Aorta (tissue), 5 donors: ENCODE results near the gene FOXC1. TPM values are rescaled to one million over a fixed set of nuclear protein-coding genes. Genes with fewer than 3 reads are reported as not detected.
A peak's percentile ranks its signal among the peaks of the same experiment; 100 is the strongest.

Source experiments
- ATAC-seq: fragments of 200-7000 bp; cut with Tn5 transposase; one replicate; pipeline ENCODE4 v1.9.1; 2022; ENCODE audit warnings: moderate library complexity; ENCODE audit not compliant: low FRiP score
- DNase-seq, 2 donors: peaks; one replicate each; pipeline ENCODE4 v3.0.0-alpha.2; 2020
- H3K27ac ChIP-seq, 2 donors: one replicate each; pipeline ENCODE4 v1.5.1; 2013; ENCODE audit warnings: low read length in 2 of 2, mild to moderate bottlenecking in 2 of 2, moderate library complexity in 2 of 2, control low read depth in 1 of 2, inconsistent platforms in 1 of 2, low read depth in 1 of 2
- H3K27me3 ChIP-seq, 2 donors: one replicate each; pipeline ENCODE4 v1.6.1; 2013; ENCODE audit warnings: control low read depth in 1 of 2, low read length in 1 of 2, mild to moderate bottlenecking in 1 of 2, moderate library complexity in 1 of 2; ENCODE audit not compliant: insufficient read depth in 2 of 2, control insufficient read depth in 1 of 2
- H3K36me3 ChIP-seq, 2 donors: one replicate each; pipeline ENCODE4 v1.6.1; 2013; ENCODE audit warnings: control low read depth in 1 of 2, low read length in 1 of 2, mild to moderate bottlenecking in 1 of 2; ENCODE audit not compliant: insufficient read depth in 2 of 2, control insufficient read depth in 1 of 2
- H3K4me1 ChIP-seq, 2 donors: one replicate each; pipeline ENCODE4 v1.6.1; 2013; ENCODE audit warnings: low read length in 2 of 2, control low read depth in 1 of 2, mild to moderate bottlenecking in 1 of 2, moderate library complexity in 1 of 2; ENCODE audit not compliant: insufficient read depth in 2 of 2, control insufficient read depth in 1 of 2
- H3K4me3 ChIP-seq, 2 donors: one replicate each; pipeline ENCODE4 v1.5.1; 2013; ENCODE audit warnings: low read length in 2 of 2, control low read depth in 1 of 2, mild to moderate bottlenecking in 1 of 2
- H3K9me3 ChIP-seq: one replicate; pipeline ENCODE4 v1.6.1; 2013; ENCODE audit warnings: mild to moderate bottlenecking, low read length; ENCODE audit not compliant: control insufficient read depth
- WGBS, 2 donors: extraction: QIAGEN DNeasy Blood & Tissue Kit; methylation state at CpG; one replicate each; pipeline ENCODE4 v1.1.7; 2013; 5-methylcytosine and 5-hydroxymethylcytosine counted together
- intact Hi-C, 2 donors: fragments of 100-400 bp; cut with DNase I; formaldehyde crosslinking; loops; one replicate each; pipeline versions ENCODE4 v1.14.2 to v1.15.0; 2022
- long read RNA-seq, 2 donors: library from polyadenylated mRNA; unstranded; transcript quantifications; one replicate each; pipeline ENCODE4 v2.0.0, GENCODE V29; 2020 to 2021
- polyA plus RNA-seq, 2 donors: library from polyadenylated mRNA; stranded (reverse); fragments of 200-250 nt; gene quantifications; one replicate each; pipeline ENCODE4 v1.2.3, GENCODE V29; 2013
- total RNA-seq, 2 donors: library from RNA; stranded (reverse); fragmentation: NEBNext Ultra II Directional; extraction: Animal tissue kit (Norgen Biotek cat#: 25700); gene quantifications; one replicate each; pipeline ENCODE4 v1.2.1, GENCODE V29; 2021
- donor health status: healthy with polysubstance abuse.
- donor health status: Bipolar disorder and iron deficiency.
- donor health status: DM: no; HTN: no; CAD: no.
- donor health status: DM: no; HTN: no; CAD: no.
- donor health status: DM: yes; HTN: yes; CAD: no.

The FOXC1 gene
- total RNA-seq (100 to 1,000 TPM in 1 of 2 donors, 10 to 100 TPM in 1; 88.8 to 134 TPM), polyA plus RNA-seq (10 to 100 TPM; 18.5 to 52.5 TPM)
- long read RNA-seq, donor 1, transcript FOXC1-202 (1 exons, 3,831 nt), result major isoform, 39 of 41 reads
- long read RNA-seq, donor 1, partial matches to known transcripts, result 1 of 41 reads
- long read RNA-seq, donor 1, other reads (novel, unspliced or antisense), result 1 of 41 reads
- long read RNA-seq, donor 2, transcript FOXC1-202 (1 exons, 3,831 nt), result major isoform, 147 of 162 reads
- long read RNA-seq, donor 2, transcript FOXC1-201 (1 exons, 3,926 nt), result minor isoform, 13 of 162 reads
- long read RNA-seq, donor 2, partial matches to known transcripts, result 1 of 162 reads
- long read RNA-seq, donor 2, other reads (novel, unspliced or antisense), result 1 of 162 reads

DNA sequence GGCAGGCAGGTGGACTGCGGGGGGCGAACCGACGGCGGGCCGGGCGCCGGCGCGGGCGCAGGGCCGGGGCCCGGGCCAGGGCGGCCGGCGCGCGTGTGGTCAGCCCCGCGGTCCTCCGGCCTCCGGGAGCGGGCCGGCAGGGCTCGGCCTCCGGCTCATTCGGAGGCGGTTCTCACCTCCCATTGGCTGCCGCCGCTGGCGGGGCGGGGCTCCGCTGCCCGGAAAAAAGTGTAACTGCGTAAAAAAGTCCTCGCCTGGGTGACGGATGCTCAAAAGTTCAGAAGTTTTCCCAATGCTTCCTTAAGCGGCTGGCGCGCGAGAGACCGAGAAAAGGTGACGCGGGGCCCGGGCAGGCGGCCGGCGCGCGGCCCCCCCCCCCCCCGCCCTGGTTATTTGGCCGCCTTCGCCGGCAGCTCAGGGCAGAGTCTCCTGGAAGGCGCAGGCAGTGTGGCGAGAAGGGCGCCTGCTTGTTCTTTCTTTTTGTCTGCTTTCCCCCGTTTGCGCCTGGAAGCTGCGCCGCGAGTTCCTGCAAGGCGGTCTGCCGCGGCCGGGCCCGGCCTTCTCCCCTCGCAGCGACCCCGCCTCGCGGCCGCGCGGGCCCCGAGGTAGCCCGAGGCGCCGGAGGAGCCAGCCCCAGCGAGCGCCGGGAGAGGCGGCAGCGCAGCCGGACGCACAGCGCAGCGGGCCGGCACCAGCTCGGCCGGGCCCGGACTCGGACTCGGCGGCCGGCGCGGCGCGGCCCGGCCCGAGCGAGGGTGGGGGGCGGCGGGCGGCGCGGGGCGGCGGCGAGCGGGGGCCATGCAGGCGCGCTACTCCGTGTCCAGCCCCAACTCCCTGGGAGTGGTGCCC is at the start of gene FOXC1:
Gene FOXC1 (plus strand): TSS at position 268 of the 849 bp plus-strand sequence. CDS start 531 bp downstream, at position 799.
- peak; percentile 87 for ATAC-seq
- Histone ChIP-seq H3K9me3 (no peaks in the 10 kb centered on the region), H3K27me3 (no peaks in the 10 kb centered on the region), H3K27ac (peak within 1 kb of the TSS; percentile 99 to 100), H3K36me3 (peaks cover 5 to 12% of the 10 kb centered on the region in 2 donors), H3K4me1 (no peaks in the 10 kb centered on the region), H3K4me3 (peak within 1 kb of the TSS; percentile 100)
- 0 to 1% methylated on average over 50 to 115 of the region's 115 CpGs for WGBS, 2 donors
- intact Hi-C loops, result loop anchor here (5.0 kb wide), 3 partner anchors 427 to 952 kb away; no protein-coding TSS in a partner anchor
- DNase-seq, result peak; percentile 94 to 97

DNA sequence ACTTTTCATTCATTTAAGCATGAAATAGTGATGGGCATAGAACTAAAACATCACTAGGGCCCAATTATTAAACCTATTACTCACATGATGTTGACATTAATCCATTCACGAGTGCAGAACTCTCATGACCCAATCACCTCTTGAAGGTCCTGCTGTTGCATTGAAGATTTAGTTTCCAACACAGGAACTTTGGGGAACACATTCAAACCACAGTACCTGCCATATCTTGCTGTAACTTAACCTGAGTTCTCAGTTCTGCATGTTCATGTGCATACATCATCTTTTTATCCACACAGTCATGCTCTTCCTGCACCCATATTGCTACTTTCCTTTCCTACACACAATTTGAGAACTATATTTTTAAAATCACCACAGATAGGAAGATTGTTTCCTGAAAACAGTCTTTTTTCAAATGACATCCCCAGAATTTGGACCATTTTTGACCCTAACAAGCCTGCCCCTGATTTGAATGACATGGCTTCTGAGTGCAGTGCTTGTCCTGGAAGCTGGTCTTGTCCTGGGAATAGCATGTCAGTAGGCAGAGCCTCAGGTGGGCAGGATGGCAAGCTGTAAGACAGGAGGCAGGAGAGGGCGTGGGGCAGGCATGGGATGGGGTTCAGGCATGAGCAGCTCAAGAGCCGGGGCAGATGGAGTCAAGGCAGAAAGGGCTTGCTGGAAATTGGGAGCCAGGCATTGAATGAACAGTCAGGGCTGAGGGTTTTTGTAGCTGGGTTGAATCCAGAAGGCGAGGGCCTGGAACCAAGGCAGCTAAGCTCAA is 49.2 kb upstream of the FOXC1 start:
- H3K27me3 ChIP-seq, result no peaks in the 10 kb centered on the region
- no peak overlapping the region for H3K27ac ChIP-seq
- no peaks in the 10 kb centered on the region for H3K9me3 ChIP-seq
- H3K4me1 ChIP-seq, result no peaks in the 10 kb centered on the region
- 87 to 93% methylated on average over 4 of the region's 4 CpGs for WGBS, 2 donors
- H3K36me3 ChIP-seq, result no peaks in the 10 kb centered on the region
- intact Hi-C loops, result no loop called here
- no peak for ATAC-seq
- no peak for DNase-seq
- no peak overlapping the region for H3K4me3 ChIP-seq

DNA sequence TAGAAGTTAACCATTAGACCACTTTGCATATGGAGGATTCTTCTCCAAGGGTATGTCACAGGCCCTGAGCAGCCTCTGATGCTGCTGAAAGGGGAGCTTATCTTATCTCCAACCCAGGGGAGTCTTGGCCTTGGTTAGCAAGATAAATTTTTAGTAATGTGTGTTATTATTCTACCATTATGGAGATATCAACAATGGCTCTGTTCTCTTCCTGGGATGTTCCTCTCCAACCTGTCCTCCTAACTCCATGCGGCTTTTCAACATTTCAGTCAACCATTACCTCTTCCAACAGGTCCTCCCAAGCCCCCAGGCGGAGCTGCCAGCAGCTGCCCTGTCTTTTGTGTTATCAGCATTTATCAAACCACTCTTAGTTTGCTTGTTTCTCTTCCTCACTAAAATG is 48.4 kb upstream of the FOXC1 start:
- Histone ChIP-seq H3K27me3 (no peaks in the 10 kb centered on the region), H3K27ac (no peak overlapping the region), H3K9me3 (no peaks in the 10 kb centered on the region), H3K36me3 (no peaks in the 10 kb centered on the region), H3K4me1 (no peaks in the 10 kb centered on the region), H3K4me3 (no peak overlapping the region)
- intact Hi-C loops, result no loop called here
- ATAC-seq (no peak), DNase-seq (no peak)
- 93 to 94% methylated on average over 2 of the region's 2 CpGs for WGBS, 2 donors

DNA sequence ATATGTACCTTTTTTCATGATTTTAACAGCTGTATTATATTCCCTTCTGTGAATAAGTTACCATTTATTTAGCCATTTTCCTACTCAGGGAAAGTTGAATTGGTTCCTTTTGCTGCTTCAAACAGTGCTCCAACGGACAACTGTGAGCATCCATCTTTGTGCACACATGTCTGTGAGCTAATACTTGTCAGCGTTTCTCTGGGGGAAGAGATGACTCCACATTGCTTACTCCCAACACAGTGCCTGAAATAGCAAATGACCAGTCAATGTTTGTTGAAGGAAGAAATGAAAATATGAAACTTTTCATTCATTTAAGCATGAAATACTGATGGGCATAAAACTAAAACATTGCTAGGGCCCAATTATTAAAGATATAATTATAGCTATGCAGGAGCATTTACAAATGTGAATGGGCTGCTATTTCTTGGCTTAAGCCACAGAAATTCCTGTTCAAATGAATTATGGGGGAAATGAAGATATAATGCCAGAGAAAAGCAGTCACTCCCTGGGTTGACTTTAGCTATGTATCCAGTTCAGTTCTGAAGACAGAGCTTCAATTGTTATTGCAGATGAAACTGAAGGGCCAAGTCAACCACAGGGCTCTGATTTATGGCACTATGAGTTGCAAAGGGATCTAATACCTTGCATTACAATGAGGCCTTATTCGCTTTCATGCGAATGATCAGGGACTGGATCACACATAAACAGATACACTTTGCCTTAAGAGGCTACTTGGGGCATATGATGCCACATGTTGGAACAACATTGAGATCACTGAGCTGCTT is 47.4 kb upstream of the FOXC1 start:
- intact Hi-C loops, result no loop called here
- H3K4me1 ChIP-seq, result no peaks in the 10 kb centered on the region
- H3K4me3 ChIP-seq, result no peak overlapping the region
- ATAC-seq, result no peak
- H3K9me3 ChIP-seq, result no peaks in the 10 kb centered on the region
- no peak overlapping the region for H3K27ac ChIP-seq
- no peak for DNase-seq
- 76 to 87% methylated on average over 4 of the region's 4 CpGs for WGBS, 2 donors
- no peaks in the 10 kb centered on the region for H3K36me3 ChIP-seq
- H3K27me3 ChIP-seq, result no peaks in the 10 kb centered on the region

DNA sequence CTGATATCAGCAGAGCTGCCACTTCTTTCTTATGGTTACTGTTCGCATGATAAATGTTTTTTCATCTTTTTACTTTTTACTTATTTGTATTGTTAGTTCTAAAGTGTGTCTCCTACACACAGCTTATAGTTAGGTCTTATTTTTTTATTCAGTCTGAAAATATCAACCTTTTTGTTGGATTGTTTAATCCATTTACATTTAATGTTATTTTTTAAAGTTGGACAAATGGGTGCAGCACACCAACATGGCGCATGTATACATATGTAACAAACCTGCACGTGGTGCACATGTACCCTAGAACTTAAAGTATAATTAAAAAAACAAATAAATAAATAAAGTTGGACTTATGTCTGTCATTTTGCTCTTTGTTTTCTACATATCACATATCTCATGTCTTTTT is 40.3 kb upstream of the FOXC1 start:
- Histone ChIP-seq H3K36me3 (no peaks in the 10 kb centered on the region), H3K27ac (no peak overlapping the region), H3K4me1 (no peaks in the 10 kb centered on the region), H3K4me3 (no peak overlapping the region), H3K27me3 (no peaks in the 10 kb centered on the region), H3K9me3 (no peaks in the 10 kb centered on the region)
- ATAC-seq, result no peak
- intact Hi-C loops, result no loop called here
- DNase-seq, result no peak
- 95 to 96% methylated on average over 3 of the region's 3 CpGs for whole genome bisulfite sequencing, 2 donors

DNA sequence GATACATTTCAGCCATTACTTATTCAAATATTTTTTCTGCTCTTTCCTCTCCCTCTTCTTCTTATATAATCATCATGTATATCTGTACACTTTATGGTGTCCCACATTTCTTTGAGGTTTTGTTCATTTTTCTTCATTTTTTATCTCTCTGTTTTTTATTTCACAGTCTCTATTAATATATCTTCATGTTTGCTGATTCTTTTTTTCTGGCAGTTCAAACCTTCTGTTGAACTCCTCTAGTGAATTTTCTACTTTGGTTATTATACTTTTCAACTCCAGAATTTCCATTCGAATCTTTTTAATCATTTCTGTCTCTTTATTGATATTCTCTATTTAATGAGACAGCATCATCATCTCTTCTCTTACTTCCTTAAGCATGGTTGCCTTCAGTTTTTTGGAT is 38.9 kb upstream of the FOXC1 start:
- H3K27ac ChIP-seq, result no peak overlapping the region
- no peak for ATAC-seq
- no peaks in the 10 kb centered on the region for H3K9me3 ChIP-seq
- no peaks in the 10 kb centered on the region for H3K27me3 ChIP-seq
- H3K36me3 ChIP-seq, result no peaks in the 10 kb centered on the region
- 91 to 95% methylated on average over 1 of the region's 1 CpG for WGBS, 2 donors
- intact Hi-C loops, result no loop called here
- no peak overlapping the region for H3K4me3 ChIP-seq
- no peak for DNase-seq
- H3K4me1 ChIP-seq, result no peaks in the 10 kb centered on the region

DNA sequence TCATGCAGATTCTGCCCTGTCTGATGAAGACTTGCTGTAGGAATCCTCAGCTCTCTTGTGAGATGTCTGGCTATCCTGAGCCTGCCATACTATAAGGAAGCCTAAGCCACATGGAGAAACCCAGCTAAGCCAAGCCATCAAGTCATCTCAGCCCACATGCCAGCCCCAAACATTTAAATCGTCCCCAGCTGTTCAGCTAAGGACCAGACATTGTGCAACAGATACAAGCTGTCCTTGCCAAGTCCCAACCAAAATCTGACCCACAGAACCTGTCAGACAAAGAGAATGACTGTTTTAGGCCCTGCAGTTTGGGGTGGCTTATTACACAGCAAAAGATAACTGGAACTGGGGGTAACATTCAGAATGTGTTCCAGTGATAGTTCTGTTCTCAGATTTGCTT is 36.8 kb upstream of the FOXC1 start:
- H3K4me1 ChIP-seq, result no peaks in the 10 kb centered on the region
- no peaks in the 10 kb centered on the region for H3K9me3 ChIP-seq
- H3K4me3 ChIP-seq, result no peak overlapping the region
- no peak overlapping the region for H3K27ac ChIP-seq
- DNase-seq (no peak), ATAC-seq (no peak)
- no peaks in the 10 kb centered on the region for H3K27me3 ChIP-seq
- intact Hi-C loops, result no loop called here
- WGBS, 2 donors, result 45 to 59% methylated on average over 1 of the region's 1 CpG
- no peaks in the 10 kb centered on the region for H3K36me3 ChIP-seq
